ENCODE measurements around the gene SNX21. TPM values are rescaled to one million over a fixed set of nuclear protein-coding genes. Genes with fewer than 3 reads are reported as not detected.

Gene SNX21
- total RNA-seq, 1 donor from 2014 or later, result 24.1 TPM

GRCh38 chr20:45848421-45848820, 14.8 kb downstream of the SNX21 start:
- Histone ChIP-seq H3K27ac (no peak overlapping the region), H3K36me3 (peaks cover 77% of the 10 kb centered on the region), H3K4me1 (no peaks in the 10 kb centered on the region), H3K4me3 (no peak overlapping the region), H3K27me3 (ENCODE audit: low read depth) (no peaks in the 10 kb centered on the region), H3K9me3 (no peaks in the 10 kb centered on the region)
- ATAC-seq (no peak), DNase-seq (no peak)
- no peak for TF ChIP-seq CTCF (IDR thresholded peaks at IDR 0.05)
- intact Hi-C loops (cut with DNase I), result no loop called here

- Histone ChIP-seq H3K4me3 (no peak overlapping the region), H3K4me1 (no peaks in the 10 kb centered on the region), H3K9me3 (no peaks in the 10 kb centered on the region), H3K36me3 (peaks cover 70% of the 10 kb centered on the region), H3K27me3 (ENCODE audit: low read depth) (no peaks in the 10 kb centered on the region), H3K27ac (no peak overlapping the region)
- DNase-seq, result no peak
- no peak for TF ChIP-seq CTCF (IDR thresholded peaks at IDR 0.05)
- intact Hi-C loops (cut with DNase I), result no loop called here
- no peak for ATAC-seq
Measured at GRCh38 chr20:45848969-45849582, 15.5 kb downstream of the SNX21 start.

- no peak overlapping the region for H3K4me3 ChIP-seq
- ATAC-seq, result no peak
- H3K4me1 ChIP-seq, result peaks cover 3% of the 10 kb centered on the region
- no peak overlapping the region for H3K27ac ChIP-seq
- no peak for DNase-seq
- TF ChIP-seq CTCF (IDR thresholded peaks at IDR 0.05), result no peak
- no peaks in the 10 kb centered on the region for H3K9me3 ChIP-seq
- peaks cover 66% of the 10 kb centered on the region for H3K36me3 ChIP-seq
- intact Hi-C loops (cut with DNase I), result no loop called here
- H3K27me3 ChIP-seq (ENCODE audit: low read depth), result no peaks in the 10 kb centered on the region
Measured at GRCh38 chr20:45850238-45850637, 16.6 kb downstream of the SNX21 start.

- intact Hi-C loops (cut with DNase I), result no loop called here
- no peak overlapping the region for H3K27ac ChIP-seq
- no peaks in the 10 kb centered on the region for H3K27me3 ChIP-seq (ENCODE audit: low read depth)
- no peak for DNase-seq
- H3K4me3 ChIP-seq, result no peak overlapping the region
- peaks cover 59% of the 10 kb centered on the region for H3K36me3 ChIP-seq
- no peak for TF ChIP-seq CTCF (IDR thresholded peaks at IDR 0.05)
- no peaks in the 10 kb centered on the region for H3K9me3 ChIP-seq
- ATAC-seq, result no peak
- H3K4me1 ChIP-seq, result peaks cover 10% of the 10 kb centered on the region
Measured at GRCh38 chr20:45850926-45851325, 17.3 kb downstream of the SNX21 start.

GRCh38 chr20:45851501-45851900, 17.9 kb downstream of the SNX21 start:
- TF ChIP-seq CTCF (IDR thresholded peaks at IDR 0.05), result no peak
- H3K36me3 ChIP-seq, result peaks cover 53% of the 10 kb centered on the region
- H3K4me1 ChIP-seq, result peaks cover 16% of the 10 kb centered on the region
- H3K4me3 ChIP-seq, result no peak overlapping the region
- no peaks in the 10 kb centered on the region for H3K27me3 ChIP-seq (ENCODE audit: low read depth)
- no peak overlapping the region for H3K27ac ChIP-seq
- intact Hi-C loops (cut with DNase I), result no loop called here
- no peak for ATAC-seq
- H3K9me3 ChIP-seq, result no peaks in the 10 kb centered on the region
- DNase-seq, result no peak
